OCI-LY1 (cell line): Measurements from ENCODE around the gene MCCC2.
"Not testable (repeated sequence)": the region's sequence is repeated elsewhere in the genome, so short reads cannot be mapped to it uniquely, and the experiment has no call there.

ENCODE experiments used
- H2AFZ ChIP-seq: fragments of 200-600 bp; sonication (generic), shearing (Covaris generic); 2 replicates; pipeline ENCODE4 v1.6.0; 2014; ENCODE audit warnings: antibody characterized with exemption, mild to moderate bottlenecking, low read length
- H3F3A ChIP-seq: fragments of 200-600 bp; sonication (generic), shearing (Covaris generic); 2 replicates; pipeline ENCODE4 v1.6.0; 2014; ENCODE audit warnings: mild to moderate bottlenecking, antibody characterized with exemption, low read length, moderate library complexity; ENCODE audit not compliant: insufficient read depth
- H3K27ac ChIP-seq: fragments of 200-600 bp; sonication (generic); 2 replicates; pipeline ENCODE4 v1.5.1; 2014; ENCODE audit warnings: low read length, mixed run types, mild to moderate bottlenecking, low read depth; ENCODE audit not compliant: poor library complexity, severe bottlenecking
- H3K27me3 ChIP-seq: fragments of 200-600 bp; sonication (generic); 2 replicates; pipeline ENCODE4 v1.6.0; 2014; ENCODE audit warnings: antibody characterized with exemption, mild to moderate bottlenecking, low read length, moderate library complexity; ENCODE audit not compliant: insufficient read depth
- H3K36me3 ChIP-seq: fragments of 200-600 bp; sonication (generic); 2 replicates; pipeline ENCODE4 v1.6.1; 2014; ENCODE audit warnings: mild to moderate bottlenecking, antibody characterized with exemption, low read length, moderate library complexity, mixed read lengths; ENCODE audit not compliant: insufficient read depth
- H3K4me1 ChIP-seq: fragments of 200-600 bp; sonication (generic); 2 replicates; pipeline ENCODE4 v1.5.1; 2014; ENCODE audit warnings: mild to moderate bottlenecking, low read length, moderate library complexity; ENCODE audit not compliant: insufficient read depth, severe bottlenecking
- H3K4me2 ChIP-seq: fragments of 200-600 bp; sonication (generic), shearing (Covaris generic); 2 replicates; pipeline ENCODE4 v1.6.1; 2014; ENCODE audit warnings: low read length
- H3K4me3 ChIP-seq: fragments of 200-600 bp; sonication (generic); 2 replicates; pipeline ENCODE4 v1.5.1; 2014; ENCODE audit warnings: low read length, low read depth, mild to moderate bottlenecking, mixed read lengths; ENCODE audit not compliant: poor library complexity, severe bottlenecking
- H3K79me2 ChIP-seq: fragments of 200-600 bp; shearing (Covaris generic); 2 replicates; pipeline ENCODE4 v1.6.1; 2016; ENCODE audit warnings: mixed run types, low read length, mixed read lengths; ENCODE audit not compliant: insufficient read depth
- H3K9ac ChIP-seq: fragments of 200-600 bp; sonication (generic), shearing (Covaris generic); 2 replicates; pipeline ENCODE4 v1.6.1; 2014; ENCODE audit warnings: mild to moderate bottlenecking, low read length, mixed read lengths
- H3K9me2 ChIP-seq: fragments of 200-600 bp; sonication (generic), shearing (Covaris generic); 2 replicates; pipeline ENCODE4 v1.6.1; 2014; ENCODE audit warnings: low read depth, mild to moderate bottlenecking, low read length, mixed read lengths
- H3K9me3 ChIP-seq: fragments of 200-600 bp; shearing (Covaris generic); 2 replicates; pipeline ENCODE4 v1.6.1; 2014; ENCODE audit warnings: low read length, mixed read lengths
- H4K20me1 ChIP-seq: fragments of 200-600 bp; sonication (generic), shearing (Covaris generic); 2 replicates; pipeline ENCODE4 v1.6.0; 2016; ENCODE audit warnings: mild to moderate bottlenecking, low read length; ENCODE audit not compliant: insufficient read depth
- EZH2 ChIP-seq: fragments of 200-600 bp; sonication (generic), shearing (Covaris generic); IDR thresholded peaks from 2 replicates; pipeline ENCODE4 v1.8.0; 2017; ENCODE audit warnings: borderline replicate concordance, mixed run types, mild to moderate bottlenecking, antibody characterized with exemption, low read length, moderate library complexity, mixed read lengths
- TF ChIP-seq, protein P1 (sequence below): fragments of 200-600 bp; sonication (generic), shearing (Covaris generic); IDR thresholded peaks from 2 replicates; pipeline ENCODE4 v1.5.1; 2017; ENCODE audit warnings: mild to moderate bottlenecking, antibody characterized with exemption, low read length, moderate library complexity, mixed read lengths

The MCCC2 gene

DNA sequence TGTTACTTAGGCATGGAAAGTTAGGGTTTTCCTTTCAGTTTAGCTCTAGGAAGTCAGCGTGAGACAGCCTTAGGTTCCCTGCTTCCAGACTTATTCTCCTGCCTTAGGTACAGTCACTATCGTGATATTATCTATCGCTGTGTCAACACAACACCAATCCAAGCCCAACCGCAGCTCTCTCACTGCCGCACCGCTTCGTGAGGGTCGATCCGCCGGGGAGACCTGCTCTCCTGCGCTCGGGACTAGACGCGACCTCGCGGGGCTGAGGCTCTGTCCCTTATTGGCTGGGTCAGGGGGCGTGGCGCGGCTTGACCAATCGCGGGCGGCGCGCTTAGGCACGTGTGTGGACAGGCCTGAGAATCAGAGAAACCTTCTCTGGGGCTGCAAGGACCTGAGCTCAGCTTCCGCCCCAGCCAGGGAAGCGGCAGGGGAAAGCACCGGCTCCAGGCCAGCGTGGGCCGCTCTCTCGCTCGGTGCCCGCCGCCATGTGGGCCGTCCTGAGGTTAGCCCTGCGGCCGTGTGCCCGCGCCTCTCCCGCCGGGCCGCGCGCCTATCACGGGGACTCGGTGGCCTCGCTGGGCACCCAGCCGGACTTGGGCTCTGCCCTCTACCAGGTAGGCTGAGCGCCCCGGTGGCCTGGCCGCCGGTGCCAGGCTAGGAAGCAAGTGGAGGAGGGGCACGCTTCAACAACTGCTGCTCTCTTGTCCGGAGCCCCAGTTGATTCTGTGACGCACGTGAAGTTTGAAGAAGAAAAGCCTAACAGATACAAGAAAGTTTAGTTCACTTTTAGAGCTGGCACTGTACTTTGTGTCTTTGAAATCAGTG, at the start of gene MCCC2:
Gene MCCC2 (plus strand): TSS at position 400 of the 825 bp plus-strand sequence. CDS start 86 bp downstream, at position 486.
- no peaks in the 10 kb centered on the region for H3F3A ChIP-seq
- peaks cover 5% of the 10 kb centered on the region; the same call in 1 of the 2 replicates for H3K36me3 ChIP-seq
- H3K79me2 ChIP-seq, result peaks cover 40% of the 10 kb centered on the region
- no peaks in the 10 kb centered on the region for H3K9me2 ChIP-seq
- H3K4me2 ChIP-seq, result peak within 1 kb of the TSS; percentile 91
- H2AFZ ChIP-seq, result peak within 1 kb of the TSS; percentile 53; the same call in 1 of the 2 replicates
- no peaks in the 10 kb centered on the region for H3K27me3 ChIP-seq
- H3K9me3 ChIP-seq, result no peaks in the 10 kb centered on the region
- peaks cover 34% of the 10 kb centered on the region for H3K4me1 ChIP-seq
- peak within 1 kb of the TSS; percentile 66 for H3K4me3 ChIP-seq
- peak within 1 kb of the TSS; percentile 67 for H3K9ac ChIP-seq
- no peaks in the 10 kb centered on the region for H4K20me1 ChIP-seq
- H3K27ac ChIP-seq, result peak within 1 kb of the TSS; percentile 37
- TF ChIP-seq EZH2, result no peak
- TF ChIP-seq, protein P1, sequence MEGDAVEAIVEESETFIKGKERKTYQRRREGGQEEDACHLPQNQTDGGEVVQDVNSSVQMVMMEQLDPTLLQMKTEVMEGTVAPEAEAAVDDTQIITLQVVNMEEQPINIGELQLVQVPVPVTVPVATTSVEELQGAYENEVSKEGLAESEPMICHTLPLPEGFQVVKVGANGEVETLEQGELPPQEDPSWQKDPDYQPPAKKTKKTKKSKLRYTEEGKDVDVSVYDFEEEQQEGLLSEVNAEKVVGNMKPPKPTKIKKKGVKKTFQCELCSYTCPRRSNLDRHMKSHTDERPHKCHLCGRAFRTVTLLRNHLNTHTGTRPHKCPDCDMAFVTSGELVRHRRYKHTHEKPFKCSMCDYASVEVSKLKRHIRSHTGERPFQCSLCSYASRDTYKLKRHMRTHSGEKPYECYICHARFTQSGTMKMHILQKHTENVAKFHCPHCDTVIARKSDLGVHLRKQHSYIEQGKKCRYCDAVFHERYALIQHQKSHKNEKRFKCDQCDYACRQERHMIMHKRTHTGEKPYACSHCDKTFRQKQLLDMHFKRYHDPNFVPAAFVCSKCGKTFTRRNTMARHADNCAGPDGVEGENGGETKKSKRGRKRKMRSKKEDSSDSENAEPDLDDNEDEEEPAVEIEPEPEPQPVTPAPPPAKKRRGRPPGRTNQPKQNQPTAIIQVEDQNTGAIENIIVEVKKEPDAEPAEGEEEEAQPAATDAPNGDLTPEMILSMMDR, result no peak

DNA sequence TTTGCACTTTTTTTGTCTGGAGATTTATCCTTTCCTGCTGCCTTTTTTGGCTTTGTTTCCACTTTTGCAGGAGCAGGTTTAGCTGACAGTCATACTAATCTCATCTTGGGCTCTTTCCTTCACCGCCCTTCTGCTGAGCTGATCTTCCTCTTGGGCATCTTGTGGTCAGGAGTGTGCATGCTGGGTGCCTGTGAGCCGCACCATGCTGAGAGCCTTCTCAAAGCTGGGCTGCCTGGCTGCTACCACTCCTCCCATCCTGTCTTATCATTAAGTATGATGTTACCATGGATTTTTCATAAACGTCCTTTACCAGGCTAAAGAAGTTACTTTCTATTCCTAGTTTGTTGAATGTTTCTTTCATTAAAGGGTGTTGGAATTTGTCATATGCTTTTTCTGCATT, 49.5 kb upstream of the MCCC2 start:
- H3K4me3 ChIP-seq, result no peak overlapping the region
- peaks cover 67% of the 10 kb centered on the region for H3K36me3 ChIP-seq
- no peaks in the 10 kb centered on the region for H3K9me2 ChIP-seq
- TF ChIP-seq EZH2, result no peak
- TF ChIP-seq, protein P1, result no peak
- no peaks in the 10 kb centered on the region for H3K4me1 ChIP-seq
- H3K4me2 ChIP-seq, result no peak overlapping the region
- no peaks in the 10 kb centered on the region for H3K79me2 ChIP-seq
- no peaks in the 10 kb centered on the region for H4K20me1 ChIP-seq
- no peaks in the 10 kb centered on the region for H3K27me3 ChIP-seq
- H3K9ac ChIP-seq, result no peak overlapping the region
- H3K9me3 ChIP-seq, result no peaks in the 10 kb centered on the region
- H2AFZ ChIP-seq, result no peak overlapping the region
- no peak overlapping the region for H3K27ac ChIP-seq
- no peaks in the 10 kb centered on the region for H3F3A ChIP-seq

DNA sequence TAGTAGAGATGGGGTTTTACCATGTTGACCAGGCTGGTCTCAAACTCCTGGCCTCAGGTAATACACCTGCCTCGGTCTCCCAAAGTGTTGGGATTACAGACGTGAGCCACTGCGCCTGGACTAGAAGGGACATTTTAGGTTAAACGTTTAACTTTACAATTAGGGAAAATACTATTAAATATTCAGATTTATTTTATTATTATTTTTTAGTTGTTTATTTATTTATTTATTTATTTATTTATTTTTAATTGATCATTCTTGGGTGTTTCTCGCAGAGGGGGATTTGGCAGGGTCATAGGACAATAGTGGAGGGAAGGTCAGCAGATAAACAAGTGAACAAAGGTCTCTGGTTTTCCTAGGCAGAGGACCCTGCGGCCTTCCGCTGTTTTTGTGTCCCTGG, 36.3 kb upstream of the MCCC2 start:
- not testable (repeated sequence) for H3K79me2 ChIP-seq, H3K9me2 ChIP-seq
- peaks cover 79% of the 10 kb centered on the region for H3K36me3 ChIP-seq

DNA sequence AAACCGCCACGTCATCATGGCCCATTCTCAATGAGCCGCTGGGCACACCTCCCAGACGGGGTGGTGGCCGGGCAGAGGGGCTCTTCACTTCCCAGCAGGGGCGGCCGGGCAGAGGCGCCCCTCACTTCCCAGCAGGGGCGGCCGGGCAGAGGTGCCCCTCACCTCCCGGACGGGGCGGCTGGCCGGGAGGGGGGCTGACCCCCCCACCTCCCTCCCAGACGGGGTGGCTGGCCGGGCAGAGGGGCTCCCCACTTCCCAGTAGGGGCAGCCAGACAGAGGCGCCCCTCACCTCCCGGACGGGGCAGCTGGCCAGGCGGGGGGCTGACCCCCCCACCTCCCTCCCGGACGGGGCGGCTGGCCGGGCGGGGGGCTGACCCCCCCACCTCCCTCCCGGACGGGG, 35.6 kb upstream of the MCCC2 start:
- not testable (repeated sequence) for H3K79me2 ChIP-seq, H3K4me2 ChIP-seq, H4K20me1 ChIP-seq, H3K9me3 ChIP-seq, H3K27me3 ChIP-seq, H3F3A ChIP-seq, H3K9me2 ChIP-seq, H2AFZ ChIP-seq, H3K4me1 ChIP-seq, H3K4me3 ChIP-seq, H3K9ac ChIP-seq, H3K27ac ChIP-seq
- H3K36me3 ChIP-seq, result peaks cover 78% of the 10 kb centered on the region

More for the DNA sequence above, 36.3 kb upstream of the MCCC2 start:
- not testable (repeated sequence) for H3K9ac ChIP-seq, H3K4me2 ChIP-seq, H3K27ac ChIP-seq, H3K4me3 ChIP-seq, H3K27me3 ChIP-seq, H3F3A ChIP-seq, H3K4me1 ChIP-seq, H2AFZ ChIP-seq, H3K9me3 ChIP-seq, H4K20me1 ChIP-seq

- not testable (repeated sequence) for H4K20me1 ChIP-seq, H3K27me3 ChIP-seq, H3K9me2 ChIP-seq, H3K27ac ChIP-seq, H3F3A ChIP-seq, H3K4me2 ChIP-seq, H3K79me2 ChIP-seq, H3K9ac ChIP-seq, H2AFZ ChIP-seq, H3K9me3 ChIP-seq, H3K4me1 ChIP-seq, H3K4me3 ChIP-seq
- H3K36me3 ChIP-seq, result peaks cover 77% of the 10 kb centered on the region
Observed at GRCh38 chr5:71552026-71552749, 35.0 kb upstream of the MCCC2 start.
